Activated CD8-positive, alpha-beta memory T cell treated with anti-CD3 and anti-CD28 coated beads, Interleukin-2, amount 50 U/mL, for 24 hours (primary cell): ENCODE data around the gene MSH3.
A peak's percentile ranks its signal among the peaks of the same experiment; 100 is the strongest.

ENCODE experiments used
- DNase-seq: peaks from one replicate; pipeline ENCODE4 v3.0.0-alpha.2; 2020; ENCODE audit errors: extremely low read depth

MSH3 gene

DNA sequence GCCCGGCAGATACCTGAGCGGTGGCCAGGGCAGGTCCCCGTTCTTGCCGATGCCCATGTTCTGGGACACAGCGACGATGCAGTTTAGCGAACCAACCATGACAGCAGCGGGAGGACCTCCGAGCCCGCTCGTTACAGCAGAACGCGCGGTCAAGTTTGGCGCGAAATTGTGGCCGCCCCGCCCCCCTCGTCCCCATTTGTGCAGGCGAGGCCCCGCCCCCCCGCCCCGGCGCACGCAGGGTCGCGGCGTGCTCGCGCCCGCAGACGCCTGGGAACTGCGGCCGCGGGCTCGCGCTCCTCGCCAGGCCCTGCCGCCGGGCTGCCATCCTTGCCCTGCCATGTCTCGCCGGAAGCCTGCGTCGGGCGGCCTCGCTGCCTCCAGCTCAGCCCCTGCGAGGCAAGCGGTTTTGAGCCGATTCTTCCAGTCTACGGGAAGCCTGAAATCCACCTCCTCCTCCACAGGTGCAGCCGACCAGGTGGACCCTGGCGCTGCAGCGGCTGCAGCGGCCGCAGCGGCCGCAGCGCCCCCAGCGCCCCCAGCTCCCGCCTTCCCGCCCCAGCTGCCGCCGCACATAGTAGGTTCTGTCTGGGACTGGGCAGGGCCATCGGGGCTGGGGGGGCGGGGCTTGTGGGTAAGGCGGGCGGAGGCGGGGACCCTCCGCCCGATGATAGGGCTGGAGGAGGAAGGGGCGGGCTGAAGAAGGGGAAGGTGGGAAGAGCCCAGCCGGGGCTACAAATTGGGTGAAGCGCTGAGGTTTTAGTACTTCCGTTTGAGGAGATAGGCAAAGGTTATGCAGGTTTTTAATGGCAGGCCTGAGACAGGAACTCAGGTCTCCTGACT is at the start of gene MSH3, which contains the start of gene DHFR:
TSS of gene MSH3 (plus strand) at position 262 of the 840 bp plus-strand sequence. CDS start at position 338, 76 bp downstream.
TSS of gene DHFR (minus strand) at position 593 of the 840 bp plus-strand sequence. CDS start at position 99, 494 bp downstream.
- DNase-seq, result peak; percentile 75

DNA sequence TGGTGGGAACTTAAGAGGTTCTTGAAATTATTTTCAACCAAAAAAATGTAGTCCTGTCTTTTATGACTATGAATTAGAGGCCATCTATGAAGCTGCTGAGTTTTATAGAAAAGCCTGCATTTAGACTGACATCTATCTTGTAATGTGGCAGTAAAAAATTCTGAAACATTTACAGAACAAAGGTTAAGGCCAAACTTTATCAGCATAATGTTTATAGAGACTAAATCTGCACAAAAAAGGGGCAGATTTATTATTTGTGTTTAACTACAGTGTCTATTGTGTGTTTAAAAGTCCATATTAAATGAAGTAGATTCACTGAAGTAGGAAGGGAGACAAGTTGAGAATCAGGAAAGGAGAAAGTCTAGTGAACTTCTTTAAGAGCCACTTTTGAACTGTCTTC is 47.1 kb upstream of the MSH3 start:
- no peak for DNase-seq

DNA sequence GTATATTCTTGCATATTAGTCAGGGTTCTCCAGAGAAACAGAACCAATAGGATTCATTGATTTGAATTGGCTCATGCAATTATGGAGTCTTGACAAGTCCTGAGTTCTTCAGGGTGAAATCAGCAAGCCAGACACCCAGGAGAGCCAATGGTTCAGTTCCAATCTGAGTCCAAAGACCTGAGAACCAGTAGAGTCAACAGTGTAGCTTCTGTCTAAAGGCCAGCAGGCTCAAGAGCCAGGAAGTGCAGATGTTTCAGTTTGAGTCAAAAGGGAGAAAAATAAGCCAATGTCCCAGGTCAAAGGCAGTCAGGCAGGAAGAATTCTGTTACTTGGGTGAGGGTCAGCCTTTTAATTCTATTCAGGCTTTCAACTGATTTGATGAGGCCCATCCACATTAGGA is 46.6 kb upstream of the MSH3 start:
- DNase-seq, result no peak

DNA sequence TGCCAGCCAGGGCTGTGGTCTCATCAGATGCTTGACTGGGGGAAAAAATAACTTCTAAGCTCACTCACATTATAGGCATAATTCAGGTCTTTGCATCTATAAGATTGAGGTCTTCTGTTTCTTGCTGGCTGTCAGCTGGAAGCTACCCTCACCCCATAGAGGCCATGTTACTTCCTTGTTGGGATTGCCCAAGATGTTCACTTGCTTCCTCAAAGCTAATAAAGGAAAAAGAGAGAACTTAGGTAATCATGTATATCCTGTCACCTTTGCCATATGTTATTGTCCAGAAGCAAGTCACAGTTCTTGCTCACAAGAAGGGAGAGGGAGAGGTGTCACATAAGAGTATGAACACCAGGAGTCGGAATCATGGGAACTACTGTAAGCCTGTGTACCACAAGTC is 45.7 kb upstream of the MSH3 start:
- no peak for DNase-seq

DNA sequence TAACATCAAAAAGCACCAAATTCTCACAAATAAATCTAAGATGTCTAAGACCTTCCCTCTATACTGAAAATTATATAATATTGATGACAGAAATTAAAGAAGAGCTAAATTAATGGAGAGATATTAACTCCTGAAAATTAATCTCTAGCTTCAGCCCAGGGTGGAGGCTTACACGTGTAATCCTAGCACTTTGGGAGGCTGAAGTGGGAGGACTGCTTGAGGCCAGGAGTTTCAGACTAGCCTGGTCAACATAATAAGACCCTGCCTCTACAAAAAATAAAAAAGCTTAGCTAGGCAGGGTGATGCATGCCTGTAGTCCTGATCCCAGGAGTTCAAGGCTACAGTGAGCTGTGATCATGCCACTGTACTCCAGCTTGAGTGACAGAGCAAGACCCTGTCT is 44.8 kb upstream of the MSH3 start:
- DNase-seq, result no peak

DNA sequence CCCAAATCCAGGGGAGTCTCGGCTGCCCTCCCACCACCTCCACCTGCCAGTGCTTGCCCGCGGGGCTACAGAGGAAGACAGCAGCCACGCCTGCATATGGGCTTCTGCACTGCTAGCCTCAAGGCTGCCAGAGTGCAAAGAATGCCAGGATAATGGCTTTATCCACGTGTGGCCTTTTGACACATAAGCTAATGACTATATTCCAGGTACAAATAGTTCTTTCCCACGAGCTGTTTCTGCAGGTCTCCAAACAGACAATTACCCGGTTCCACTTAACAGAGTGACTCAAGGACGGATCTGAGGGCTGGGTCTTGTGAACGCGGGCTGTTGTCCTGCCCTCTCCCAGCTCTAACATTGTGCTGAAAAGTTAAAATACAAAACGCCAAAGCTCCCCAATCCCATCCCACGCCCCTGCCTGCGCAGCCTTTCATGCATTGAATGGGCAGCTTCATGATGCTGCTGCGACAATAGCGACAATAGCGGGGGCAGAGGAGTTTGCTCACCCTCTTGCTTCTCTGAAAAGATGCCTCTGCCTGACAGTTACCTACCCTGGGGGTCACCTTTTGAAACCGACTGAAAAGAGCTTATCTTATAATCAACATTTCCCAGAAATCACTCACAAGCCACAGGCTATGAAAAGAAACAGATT is 39.1 kb upstream of the MSH3 start:
- no peak for DNase-seq

DNA sequence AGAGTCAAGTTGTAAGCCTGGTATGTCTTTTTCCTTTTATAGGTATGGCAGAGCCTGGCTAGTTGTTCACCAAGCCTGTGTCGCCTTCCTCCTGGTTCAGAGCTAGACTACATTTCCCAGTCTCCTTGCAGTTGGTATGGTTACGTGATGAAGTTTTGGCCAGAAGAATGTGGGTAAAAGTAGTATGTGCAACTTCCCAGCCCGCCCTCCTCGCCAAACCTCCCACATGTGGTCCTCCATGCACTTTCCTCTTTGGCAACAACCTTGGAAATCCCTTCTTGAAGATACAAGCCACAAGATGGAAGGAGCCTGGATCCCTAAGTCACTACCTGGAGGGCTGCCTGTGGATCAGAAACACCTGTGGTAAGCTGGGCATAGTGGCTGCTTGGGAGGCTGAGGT is 36.0 kb upstream of the MSH3 start:
- no peak for DNase-seq

DNA sequence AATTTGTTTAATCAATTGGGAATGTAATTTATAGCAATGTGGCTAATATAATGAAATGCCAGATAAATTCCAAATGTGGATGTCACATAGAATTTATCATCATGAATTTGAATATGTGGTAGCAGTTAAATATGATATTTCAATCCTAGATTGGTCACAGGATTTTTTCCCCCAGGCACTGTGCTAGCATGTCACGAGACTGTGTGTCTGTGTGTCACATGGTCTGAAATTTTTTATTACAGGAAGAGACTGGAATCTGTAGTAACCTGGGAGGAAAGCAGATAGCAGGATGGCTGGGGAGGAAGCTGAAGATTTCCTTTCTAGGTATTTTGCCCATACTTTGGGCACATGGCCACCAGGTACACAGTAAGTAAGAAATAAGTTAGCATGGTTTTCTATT is 35.4 kb upstream of the MSH3 start:
- DNase-seq, result no peak

DNA sequence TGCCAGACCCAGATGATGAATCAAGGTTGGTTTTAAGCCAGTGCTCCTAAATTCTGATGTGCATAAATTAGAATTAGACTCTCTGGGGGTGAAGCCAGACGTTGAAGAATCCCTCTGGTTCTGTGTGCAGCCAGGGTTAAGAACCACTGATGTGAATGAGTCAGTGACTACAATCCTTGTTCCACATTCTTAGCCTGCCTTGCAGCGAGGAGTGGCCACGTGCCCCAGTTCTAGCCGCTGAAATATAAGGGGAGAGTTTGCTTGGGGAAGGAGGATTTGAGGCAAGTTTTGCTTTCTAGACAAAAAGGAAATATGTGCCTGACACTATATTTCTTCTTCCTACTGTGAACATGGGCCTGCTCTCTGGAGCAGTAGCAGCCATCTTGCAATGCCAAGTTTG is 34.2 kb upstream of the MSH3 start:
- DNase-seq, result no peak

DNA sequence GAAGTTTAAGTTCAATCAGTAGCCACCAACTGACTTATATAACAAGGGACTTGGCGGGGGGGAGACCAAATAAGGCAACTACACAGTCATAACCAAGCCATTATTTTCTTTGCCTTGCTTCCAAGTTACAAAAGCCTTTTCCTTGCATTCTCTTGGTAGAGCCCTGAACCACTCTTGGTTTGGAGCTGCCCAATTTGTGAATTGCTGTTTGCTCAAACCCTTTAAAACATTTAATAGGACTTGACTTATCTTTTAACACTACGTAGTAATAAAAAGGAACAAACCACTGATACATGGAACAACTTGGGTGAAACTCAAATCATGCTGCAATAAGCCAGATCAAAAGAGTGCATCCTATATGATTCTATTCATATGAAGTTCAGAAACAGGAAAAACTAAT is 31.7 kb upstream of the MSH3 start:
- DNase-seq, result no peak

DNA sequence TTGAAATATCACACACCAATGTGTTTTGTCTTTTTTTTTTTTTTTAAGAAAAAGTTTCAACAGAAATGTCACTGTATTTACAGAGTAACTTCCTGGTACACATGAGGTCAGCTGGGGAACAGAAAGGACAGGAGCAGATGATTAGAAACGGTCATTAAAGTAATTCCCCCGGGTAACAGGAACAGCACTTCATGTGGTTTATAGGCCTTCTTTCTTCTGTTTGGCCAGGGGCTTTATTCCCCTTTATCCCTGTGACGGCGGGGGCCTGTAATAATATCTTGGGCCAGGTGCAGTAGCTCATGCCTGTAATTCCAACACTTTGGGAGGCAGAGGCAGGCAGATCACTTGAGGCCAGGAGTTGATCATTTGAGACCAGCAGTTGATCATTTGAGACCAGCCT is 30.5 kb upstream of the MSH3 start:
- no peak for DNase-seq

DNA sequence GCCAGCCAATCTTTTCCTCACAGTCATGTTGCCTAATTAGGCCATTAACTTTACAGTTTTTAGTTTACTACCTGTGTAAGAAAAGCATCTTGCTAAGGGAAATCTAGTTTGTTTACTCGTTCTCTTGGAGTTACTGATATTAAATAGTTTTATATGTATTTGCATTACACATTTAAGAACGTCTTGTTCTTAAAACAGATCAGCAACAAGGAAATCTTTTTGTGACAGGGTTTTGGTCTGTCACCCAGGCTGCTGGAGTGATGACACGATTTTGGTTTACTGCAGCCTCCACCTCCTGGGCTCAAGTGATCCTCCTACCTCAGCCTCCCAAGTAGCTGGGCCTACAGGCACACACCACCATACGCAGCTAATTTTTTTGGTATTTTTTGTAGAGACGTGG is 29.2 kb upstream of the MSH3 start:
- no peak for DNase-seq

DNA sequence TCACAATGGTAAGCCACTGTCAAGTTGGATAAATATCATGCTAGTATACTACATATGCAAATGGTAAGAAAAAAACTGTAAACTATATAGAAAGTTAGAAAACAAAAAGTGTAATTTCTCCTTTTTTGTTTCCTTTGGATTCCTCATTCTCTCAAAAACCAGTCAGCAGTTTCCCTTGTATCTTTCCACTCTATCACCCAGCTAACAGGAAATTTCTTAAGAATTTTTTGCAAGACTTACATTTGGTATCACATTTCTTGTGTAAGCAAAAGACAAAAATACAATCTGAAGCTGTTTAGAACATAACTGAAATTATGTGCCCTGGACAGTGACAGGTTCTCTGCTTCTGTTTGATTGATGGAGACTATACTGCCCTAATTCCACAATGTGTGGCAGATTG is 25.2 kb upstream of the MSH3 start:
- no peak for DNase-seq

DNA sequence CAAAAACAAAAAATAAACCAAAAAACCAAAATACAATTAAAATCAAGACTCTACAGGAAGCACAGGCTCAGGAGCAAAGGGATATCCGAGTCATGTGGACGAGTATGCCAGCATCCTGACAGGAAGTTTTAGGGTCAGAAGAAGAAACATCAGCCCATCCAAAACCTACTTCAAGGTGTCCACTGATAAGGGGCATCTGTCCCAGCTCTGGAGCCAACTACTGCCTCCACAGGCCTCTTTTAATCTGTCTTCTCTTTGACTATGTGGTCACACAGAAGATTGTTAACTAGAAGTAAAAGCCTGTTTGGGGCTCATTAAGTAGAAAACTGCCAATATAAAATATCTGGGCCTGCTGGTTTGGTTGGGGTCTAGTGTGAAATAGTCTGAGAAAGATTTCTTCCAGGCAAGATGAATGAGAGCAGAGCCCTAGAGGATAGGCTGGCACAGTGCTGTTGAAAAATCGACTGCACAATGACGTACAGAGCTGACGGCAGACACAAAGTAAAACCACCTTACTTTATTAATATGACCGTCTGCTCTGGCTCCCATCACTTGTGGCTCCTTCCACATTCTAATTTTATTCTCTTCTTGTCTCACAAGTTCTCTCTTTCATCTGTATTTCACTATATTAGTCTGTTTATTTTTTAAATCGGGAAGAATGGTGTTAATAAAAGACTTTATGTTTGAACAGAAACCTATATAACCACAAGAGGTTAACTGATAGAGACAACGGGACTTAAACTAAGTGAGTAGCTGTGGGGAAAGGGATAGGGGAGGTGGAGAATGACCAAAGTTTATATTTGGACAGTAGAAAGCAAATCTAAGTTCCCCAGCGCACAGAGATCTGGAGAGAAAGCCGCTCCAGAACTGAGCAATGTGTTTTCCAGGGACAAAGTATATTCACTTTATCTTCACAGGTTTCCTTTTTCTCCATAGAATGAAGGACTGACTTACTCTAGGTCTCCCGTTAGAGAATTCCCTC is 22.9 kb upstream of the MSH3 start:
- DNase-seq, result no peak

DNA sequence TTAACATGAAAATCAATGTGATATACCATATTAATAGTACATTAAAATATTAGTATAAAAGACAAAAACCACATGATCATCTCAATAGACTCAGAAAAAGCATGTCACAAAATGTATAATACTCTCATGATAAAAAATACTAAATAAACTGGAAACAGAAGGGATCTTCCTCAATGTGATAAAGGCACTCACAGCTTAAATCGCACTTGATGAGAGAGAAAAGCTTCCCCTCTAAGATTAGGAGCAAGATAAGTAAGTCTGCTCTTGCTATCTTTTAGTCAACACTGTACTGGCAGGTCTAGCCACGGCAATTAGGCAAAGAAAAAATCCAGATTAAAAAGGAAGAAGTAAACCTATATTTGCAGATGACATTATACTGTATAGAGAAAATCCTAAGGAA is 21.8 kb upstream of the MSH3 start:
- no peak for DNase-seq

DNA sequence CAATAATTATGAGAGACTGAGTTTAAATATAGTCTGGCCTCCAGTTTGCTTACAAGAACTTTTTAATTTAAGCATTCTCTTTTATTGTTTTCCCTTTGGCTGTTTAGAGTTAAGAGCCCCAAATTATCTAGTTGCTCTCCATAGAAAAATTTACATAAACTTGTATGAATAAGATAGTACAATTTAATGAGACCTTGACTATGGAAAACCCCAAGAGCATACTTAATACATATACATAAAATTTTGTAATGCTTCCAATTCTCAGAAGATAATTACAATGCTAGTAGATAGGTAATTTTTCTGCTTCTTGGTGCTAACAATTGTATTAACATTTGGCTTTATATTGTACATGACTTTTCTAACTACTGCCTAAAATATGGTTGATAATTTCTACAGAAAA is 20.3 kb upstream of the MSH3 start:
- no peak for DNase-seq

DNA sequence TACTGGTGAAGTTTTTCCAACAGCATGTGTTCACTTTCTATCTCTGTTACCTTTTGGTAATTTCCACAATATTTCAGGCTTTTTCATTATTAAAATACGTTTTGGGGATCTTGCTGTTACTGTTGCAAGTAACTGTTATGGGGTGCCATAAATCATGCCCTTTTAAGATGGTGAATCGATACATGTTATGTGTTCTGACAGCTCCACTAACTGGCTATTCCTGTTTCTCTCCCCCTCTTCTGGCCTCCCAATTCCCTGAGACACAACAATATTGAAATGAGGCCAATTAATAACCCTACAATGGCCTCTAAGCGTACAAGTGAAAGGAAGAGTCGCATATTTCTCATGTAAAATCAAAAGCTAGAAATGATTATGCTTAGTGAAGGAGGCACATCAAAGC is 13.1 kb upstream of the MSH3 start:
- DNase-seq, result no peak

DNA sequence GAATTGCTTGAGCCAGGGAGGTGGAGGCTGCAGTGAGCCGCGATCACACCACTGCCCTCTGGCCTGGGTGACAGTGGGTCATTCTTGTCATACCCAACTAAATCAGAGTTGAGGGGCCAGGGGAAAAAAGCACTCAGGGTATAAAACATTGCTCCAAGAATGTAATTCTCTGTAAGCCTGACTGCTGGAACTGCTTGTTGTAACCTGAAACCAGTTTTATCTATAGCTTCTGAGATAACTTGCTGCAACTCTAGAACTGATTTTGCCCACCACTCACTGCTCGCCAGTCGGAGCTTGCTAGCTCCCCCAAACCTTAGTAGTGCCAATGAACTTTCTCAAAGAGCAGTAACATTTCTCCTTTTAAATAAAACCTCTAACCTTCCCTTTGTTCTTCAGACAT is 9.6 kb upstream of the MSH3 start:
- no peak for DNase-seq

DNA sequence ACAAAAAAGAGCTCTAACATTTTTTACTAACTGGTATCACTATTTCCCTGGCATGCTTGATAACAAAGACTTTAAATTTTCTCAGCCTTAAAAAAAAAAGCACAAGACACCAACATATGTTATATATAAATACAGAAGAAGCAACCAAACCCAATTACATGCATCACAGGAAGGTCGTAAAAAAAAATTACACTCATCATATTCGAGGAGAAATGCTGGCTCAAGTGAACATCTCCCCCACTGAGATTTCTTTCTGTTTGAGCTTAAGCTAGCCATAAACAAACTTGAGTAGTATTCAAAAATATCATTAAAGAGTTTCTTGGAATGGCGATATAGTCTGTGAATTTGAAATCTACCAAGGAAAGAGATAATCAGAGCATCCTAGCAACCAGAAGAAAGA is 7.5 kb upstream of the MSH3 start:
- no peak for DNase-seq

DNA sequence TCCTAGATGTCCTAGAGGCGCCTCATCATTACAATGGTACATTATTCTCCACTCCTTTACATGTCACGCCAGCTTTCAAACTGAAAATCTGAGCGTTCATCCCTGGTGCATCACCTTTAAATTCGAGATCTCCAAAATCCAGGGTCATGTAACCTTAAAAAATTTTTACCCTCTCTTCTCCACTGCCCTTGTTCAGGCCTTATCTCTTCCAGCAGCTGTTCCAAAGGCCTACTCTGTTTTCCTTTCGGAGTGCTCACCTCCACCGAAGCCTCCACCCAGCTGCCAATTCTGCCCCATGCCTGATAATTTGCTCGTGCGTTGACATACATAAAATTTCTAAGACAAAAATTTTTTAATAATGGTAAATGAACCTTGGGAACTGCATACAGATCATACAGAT is 950 bp upstream of the MSH3 start:
- no peak for DNase-seq

DNA sequence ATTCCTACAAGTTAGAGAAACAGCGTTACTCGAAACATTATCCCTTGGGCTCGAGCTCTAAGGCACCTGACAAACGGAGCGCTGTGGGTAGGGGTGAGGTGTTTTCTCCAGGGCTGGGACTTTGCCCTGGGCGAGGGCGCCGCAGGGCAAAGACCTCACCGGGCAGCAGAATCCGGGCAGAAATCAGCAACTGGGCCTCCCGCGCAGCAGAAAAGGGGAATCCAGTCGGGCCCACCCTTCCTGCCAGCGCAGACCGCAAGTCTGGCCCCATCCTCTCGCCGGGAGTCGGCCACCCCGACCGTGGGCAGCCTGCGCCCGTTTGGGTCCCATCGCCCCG is 430 bp upstream of the MSH3 start:
- DNase-seq, result no peak

DNA sequence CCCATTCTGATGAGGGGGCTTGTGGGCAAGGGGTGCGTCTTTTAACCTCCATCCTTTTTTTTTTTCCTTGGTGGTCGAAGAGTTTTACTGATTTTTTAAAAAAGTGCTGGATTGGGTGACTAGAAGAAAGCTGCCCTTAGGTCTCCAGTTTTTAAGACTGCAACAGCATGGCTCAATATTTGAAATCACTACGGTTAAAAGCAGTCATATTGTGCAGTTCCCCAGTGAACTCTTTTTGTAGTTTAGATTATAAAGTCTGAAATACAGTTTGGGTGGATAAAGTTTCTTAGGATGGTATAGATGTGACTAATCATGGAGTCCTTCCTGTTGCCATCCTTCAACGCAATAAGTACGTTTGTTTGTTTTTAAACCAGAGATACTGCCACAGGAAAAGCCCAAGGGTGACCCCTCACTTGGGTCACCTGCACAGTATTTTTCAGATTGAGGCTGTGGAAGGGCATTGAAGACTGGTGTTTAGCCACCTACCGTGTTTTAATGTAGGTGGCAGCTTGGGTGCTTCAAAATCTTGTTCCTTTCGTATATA is 851 bp downstream of the MSH3 start:
- DNase-seq, result no peak
